Stimulated activated CD4-positive, alpha-beta T cell treated with anti-CD3 and anti-CD28 coated beads, TNF-alpha, amount 100 ng/mL, for 48 hours (primary cell): Measurements from ENCODE around the gene F10.

Source experiments
- DNase-seq, 3 donors: peaks; one replicate each; pipeline ENCODE4 v3.0.0-alpha.2; 2020; ENCODE audit warnings: low read depth in 3 of 3

Gene F10

DNA sequence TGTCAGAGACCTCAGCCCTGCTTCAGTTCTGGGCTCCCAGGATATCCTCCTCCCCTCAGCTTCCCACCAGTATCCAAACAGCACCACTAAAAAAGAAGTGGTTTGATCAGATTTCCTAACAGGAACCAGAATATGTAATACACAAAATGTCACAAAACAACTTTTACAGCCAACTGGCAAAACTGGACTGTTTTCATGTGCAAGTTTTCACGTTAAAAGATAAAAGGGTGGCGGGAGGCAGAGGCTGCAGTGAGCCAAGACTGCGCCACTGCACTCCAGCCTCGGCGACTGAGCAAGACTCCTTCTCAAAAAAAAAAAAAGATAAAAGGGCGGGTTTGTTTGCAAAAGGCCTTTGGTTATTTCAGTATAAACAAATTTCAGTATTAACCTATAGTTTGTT, 72.8 kb downstream of the F10 start:
- no peak for DNase-seq

DNA sequence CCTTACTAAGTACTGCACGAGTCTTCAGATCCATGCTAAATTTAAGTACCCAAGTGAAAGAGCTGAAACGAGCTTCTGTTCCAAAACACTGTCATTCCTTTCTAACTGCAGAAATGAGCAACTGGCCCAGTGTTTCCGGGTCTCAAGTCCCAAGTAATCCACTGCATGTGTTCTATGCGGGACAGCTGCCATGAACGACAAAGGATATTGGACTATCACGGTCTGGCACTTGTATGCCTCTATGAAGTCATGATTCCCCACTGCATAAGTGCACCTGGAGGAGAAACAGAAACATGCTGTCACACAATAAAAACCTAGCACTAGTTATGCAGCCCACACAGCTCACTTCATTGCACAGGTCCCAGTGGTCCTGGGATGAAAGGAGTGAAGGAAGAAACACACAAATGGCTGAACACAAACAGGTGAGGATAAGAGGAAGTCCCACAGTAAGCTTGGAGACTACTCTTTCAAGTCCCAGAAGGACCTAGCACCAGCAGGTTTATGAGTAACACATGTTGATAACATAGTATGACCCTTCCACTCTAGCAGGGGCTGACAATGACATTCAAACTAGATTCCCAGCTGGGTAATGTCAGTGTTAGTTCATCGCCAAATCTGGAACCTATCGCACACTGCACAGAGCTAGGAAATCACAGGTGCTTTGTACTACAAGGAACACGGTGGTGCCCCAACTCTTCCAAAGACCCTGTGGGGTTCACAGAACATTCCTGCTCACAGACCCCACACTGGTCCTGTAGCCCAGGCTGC, 74.6 kb downstream of the F10 start:
- no peak for DNase-seq
